RCC 7860 (cell line): Measurements from ENCODE around the gene PLA2G2A.

Experiments used
- DNase-seq: peaks from one replicate; pipeline ENCODE4 v3.0.0-alpha.2; 2015; ENCODE audit warnings: low spot score
- FAIRE-seq: peaks from 2 replicates; lab custom pipeline; 2012; peaks lifted over from hg19 to GRCh38; lab: Jason Lieb, UNC

PLA2G2A gene

DNA sequence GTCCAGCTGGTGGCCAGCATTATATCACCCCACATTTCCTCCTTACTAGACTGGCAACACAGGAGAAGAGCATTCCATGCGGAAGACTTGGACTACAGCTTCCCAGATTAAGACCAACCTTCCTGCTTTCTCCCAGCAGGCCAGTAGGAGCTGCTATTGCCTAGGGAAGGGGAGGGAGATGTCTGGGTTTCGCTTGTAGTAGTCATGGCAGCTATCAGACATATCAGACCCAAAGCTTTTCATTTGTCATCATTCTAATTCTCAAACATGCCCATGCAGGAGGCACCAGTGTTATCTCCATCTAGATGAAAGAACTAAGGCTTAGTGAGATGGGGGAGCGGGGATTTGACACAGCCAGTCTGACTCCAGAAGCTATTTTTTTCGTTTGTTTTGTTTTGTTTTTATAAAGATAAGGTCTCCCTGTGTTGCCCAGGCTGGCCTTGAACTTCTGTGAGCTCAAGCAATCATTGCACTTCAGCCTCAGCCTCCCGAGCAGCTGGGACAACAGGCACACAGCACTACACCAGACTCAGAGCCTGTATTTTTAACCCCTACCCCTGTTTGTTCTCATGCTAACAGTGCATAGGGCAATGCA lies 4.5 kb downstream of the PLA2G2A start:
- DNase-seq: peak; percentile 23
- FAIRE-seq: no peak

DNA sequence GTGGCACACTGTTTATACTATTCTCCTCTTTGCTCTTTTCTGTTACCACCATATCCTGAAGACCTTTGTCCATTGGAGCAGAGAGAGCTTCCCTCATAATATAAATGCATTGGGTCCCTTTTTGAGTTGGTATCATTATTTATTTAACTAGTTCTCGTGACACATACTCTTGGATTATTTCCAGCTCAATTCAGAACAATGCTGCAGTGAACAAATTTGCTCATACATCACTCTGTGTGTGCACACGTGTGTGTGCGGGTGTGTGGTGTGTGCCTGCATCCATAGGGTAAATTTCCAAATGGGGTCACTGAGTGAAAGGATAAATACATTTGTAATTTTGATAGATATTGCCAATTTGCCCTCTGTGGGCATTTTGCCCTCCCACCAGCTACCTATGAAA lies 5.8 kb downstream of the PLA2G2A start:
- FAIRE-seq: no peak

DNA sequence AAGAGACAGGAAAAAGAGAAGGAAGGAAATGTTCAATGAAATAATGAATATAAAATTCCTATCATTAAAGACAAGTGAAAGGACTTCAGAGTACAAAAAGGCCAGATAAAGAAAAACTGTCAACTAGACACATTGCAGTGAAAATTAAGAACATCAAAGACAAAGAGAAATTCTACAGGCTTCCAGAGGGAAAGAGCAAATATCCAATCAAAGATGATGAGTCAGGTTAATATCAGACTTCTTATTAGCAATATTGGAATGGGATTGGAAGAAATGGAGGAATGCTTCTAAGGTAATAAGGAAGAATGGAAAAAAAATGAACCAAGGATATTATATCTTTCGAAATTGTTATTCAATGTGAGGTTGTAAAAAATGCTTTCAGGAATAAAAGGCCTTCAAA lies 7.8 kb downstream of the PLA2G2A start:
- no peak for FAIRE-seq
- no peak for DNase-seq

More for the DNA sequence above, 5.8 kb downstream of the PLA2G2A start:
- no peak for DNase-seq

DNA sequence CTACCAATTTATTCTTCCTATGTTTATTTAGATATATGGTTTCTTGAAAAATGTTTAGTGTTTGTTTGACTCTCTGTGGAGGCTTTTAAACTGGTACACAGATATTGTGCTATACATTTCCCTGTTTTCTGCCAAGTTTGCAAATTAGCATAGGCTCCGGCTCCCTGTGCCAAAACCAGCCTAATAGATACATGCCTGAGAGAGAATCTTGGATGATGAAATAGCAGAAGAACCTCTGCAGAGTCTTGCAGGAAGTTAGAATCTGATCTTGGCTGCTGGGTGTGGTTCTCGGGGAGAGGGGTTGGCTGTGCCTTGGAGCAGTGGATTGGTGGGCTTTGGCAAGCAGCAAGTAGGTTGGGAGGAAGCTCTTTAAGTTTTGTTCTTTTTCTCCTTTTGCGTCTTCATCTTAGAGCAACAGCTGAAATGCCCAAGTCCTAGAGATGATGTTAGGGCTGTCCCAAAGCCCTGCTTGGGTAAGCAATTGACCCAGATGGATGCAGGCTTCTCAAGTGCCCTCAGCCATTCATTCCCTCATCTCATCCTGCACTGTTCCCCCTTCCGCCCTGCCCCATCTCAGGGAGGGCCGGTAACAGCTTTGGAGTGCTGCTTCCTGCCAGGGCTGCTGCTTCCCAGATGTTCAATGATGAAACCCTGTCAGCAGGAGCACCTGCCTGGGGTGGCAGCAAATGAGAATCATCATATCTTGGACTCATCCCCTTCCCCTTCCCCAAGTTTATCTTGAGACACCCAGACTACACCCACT lies 9.3 kb downstream of the PLA2G2A start:
- FAIRE-seq: no peak

DNA sequence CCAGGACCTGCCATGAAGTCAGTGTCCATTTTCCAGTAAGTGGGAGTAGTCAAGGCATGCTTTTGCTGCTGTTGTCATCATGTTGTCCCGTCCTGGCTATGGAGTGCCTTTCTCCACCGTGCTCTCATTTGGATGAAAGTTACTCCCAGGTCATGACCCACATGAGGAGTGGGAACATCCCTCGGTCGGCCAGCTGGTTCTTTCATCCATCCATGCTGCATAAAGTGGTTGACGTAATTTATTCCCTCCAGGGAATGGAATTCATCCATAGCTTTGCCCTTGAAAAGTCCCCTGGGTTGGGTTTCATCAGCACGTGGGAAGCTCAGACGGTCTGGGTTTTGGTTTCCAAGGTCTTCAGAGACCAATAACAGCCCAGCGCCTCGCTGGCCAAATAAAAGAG lies 11.6 kb downstream of the PLA2G2A start:
- FAIRE-seq: no peak

More for the DNA sequence above, 9.3 kb downstream of the PLA2G2A start:
- no peak for DNase-seq

DNA sequence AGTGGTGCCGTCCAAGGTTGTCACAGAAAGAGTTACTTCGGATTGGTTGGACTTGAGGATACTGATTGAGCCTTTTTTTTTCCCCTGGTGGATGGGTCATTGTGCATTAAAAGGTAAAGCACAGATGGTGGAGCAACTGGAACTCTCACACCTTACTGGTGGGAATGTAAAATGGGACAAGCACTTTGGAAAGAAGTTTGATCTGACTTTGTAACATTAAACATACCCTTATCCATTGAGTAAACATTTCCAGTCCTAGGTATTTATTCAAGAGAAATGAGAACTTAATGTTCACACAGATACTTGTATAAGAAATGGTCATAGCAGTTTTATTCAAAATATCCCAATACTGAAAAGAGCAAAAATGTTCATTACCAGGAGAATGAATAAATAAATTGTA lies 14.9 kb downstream of the PLA2G2A start:
- DNase-seq: no peak
- no peak for FAIRE-seq

More for the DNA sequence above, 11.6 kb downstream of the PLA2G2A start:
- DNase-seq: no peak

DNA sequence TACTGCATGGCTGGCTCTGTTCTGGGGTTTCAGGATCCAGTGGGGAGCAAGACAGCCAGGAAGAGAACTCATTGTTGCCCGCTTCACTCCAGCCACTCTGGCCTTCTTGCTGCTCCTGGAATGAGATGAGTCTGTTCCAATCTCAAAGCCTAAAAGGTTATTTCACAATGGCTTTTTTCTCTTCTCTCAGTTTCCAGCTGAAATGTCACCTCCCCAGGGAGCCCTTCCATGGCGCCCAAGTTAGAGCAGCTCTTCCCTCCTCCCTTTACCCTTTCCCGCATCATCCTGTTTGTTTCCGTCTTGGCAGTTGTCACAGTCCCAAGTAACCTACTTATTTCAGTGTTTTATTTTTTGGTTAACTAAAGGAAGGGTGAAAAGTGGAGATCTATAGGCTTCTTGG lies 15.8 kb downstream of the PLA2G2A start:
- FAIRE-seq (no peak), DNase-seq (no peak)

DNA sequence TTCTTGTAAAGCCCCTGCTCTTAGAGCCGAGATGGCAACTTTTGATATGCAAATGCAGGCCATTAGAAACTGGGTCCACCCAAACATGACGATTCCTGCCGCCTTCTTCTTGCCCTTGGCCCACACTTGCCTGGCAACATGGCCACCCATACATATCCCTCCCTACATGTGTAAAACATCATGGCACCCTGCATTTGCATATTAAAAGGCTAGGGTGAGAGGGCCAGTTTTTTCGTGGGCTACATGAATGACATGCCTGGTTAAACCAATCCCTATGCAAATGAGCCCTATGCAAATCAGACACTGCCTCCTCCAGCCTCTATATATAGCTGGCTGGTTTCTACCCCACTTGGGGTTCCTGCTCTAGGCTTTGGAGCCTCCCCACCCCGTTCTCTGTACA lies 18.8 kb downstream of the PLA2G2A start:
- no peak for FAIRE-seq
- DNase-seq: no peak

DNA sequence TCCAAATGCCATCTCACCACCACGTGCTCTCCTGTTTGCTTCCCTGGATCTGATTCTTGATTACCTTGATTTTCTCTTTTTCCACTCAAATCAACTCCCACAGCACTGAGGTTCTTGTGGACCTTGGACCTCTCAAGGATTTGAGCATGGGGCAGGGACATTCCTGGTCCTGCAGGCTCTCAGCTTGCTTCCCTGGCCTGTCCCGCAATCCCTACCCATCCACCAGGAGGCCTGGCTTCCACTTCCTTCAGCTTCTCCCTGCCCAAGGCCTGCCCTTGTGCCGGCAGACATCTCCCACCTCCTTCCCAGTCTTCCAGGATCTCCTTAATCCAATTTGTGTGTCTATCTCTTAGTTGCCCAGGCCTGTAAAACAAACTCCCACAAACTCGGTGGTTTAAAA lies 21.6 kb downstream of the PLA2G2A start:
- DNase-seq: no peak
- FAIRE-seq: no peak

DNA sequence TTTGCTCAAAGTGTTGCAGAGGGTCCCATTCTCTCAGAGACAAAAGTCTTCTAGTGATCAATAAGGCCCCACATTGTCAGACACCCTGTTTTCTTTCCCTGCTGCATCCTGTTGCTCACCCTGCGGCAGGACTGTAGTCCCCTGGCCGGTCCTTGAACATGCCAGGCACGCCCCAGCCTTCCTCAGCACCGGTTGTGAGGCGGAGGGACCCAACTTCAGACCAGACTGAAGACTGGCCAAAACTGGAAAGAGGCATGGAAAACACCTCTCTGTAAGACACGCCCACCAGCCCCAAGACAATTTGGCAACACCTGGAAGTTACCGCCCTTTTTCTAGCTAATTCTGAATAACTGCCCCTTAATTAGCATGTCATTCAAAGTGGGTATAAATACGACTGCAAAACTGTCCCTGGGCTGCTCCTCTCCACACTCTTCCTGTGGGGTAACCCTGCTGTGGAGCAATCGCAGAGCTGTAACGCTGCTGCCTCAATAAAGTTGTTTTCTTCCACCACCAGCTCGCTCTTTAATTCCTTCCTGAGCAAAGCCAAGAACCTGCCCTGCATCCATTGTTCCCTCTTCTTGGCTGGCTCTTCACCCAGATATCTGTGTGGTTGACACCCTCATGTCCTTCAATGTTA lies 23.8 kb downstream of the PLA2G2A start:
- DNase-seq (no peak), FAIRE-seq (no peak)

DNA sequence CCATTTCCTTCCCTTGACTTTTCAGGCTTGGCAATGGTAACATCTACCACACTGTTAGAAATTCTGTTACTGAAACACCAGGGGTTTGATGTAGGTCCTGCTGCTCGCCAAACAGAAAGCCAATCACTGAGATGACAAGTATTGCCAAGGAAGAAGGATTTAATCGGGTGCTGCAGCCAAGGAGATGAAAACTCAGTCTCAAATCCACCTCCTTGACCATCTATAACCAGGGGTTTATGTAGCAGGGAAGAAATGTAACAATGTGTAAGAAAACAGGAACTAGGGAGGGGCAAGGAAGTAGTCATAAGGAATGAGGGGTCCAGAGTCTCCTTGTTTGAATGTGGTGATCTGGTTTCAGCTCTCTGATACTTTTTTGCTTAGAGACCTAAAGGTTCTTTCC lies 25.4 kb downstream of the PLA2G2A start:
- no peak for FAIRE-seq
- DNase-seq: no peak

DNA sequence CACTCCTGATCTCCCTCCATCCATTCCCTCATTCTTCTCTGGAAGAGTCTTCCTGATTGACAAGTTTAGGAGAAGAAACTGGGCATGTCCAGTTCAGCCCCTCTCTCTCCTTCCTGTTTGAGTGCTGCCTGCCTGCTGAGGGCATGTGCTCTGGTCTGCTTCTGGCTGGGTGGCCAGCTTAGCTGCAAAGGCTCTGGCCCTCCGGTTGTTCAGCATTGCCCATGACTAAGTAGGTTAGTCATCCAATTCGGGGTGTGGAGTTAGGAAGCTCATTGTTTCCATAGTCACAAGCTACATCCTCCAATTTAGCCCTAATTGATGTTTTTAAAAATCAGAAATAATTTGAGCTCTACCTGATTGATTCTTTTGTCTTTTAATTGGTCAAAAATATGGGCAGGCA lies 30.4 kb downstream of the PLA2G2A start:
- DNase-seq (peak; percentile 31), FAIRE-seq (no peak)

DNA sequence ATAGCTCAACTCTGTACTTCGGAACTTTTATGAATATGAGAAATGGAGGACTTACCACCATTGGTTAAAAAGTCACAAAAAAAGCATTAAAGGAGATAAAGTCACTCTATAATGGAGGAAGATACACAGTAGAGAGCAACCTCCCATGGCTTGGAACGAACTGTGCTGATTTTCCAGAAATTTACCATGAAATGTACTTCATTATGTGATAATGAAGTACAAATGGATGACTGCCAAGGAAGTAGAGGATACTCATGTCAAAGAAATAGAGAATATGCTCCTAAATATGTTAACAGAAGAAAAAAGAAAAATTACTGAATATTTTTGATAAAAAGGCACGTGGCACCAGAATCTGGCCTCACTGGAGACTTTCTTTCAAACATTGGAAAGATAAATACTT lies 32.4 kb downstream of the PLA2G2A start:
- no peak for FAIRE-seq
- no peak for DNase-seq

DNA sequence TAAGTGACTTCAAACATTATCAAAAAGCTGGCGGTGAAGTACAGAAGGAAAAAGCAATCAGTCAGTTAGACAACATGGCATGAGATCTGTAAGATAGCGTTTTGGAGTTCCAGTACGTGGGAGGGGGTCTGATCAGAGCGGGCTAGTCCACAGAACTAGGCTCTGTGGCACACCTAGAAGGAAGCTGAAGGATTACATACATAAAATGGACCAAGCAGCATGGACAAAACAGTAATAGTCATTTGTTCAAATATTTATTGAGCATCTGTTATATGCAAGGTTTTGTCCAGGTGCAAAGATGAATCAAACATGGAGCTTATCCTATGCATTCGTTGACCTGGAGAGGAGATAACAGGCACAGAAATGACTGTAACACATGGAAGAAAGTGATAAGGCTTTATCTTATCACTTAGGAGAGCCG lies 33.1 kb downstream of the PLA2G2A start:
- DNase-seq (no peak), FAIRE-seq (no peak)

DNA sequence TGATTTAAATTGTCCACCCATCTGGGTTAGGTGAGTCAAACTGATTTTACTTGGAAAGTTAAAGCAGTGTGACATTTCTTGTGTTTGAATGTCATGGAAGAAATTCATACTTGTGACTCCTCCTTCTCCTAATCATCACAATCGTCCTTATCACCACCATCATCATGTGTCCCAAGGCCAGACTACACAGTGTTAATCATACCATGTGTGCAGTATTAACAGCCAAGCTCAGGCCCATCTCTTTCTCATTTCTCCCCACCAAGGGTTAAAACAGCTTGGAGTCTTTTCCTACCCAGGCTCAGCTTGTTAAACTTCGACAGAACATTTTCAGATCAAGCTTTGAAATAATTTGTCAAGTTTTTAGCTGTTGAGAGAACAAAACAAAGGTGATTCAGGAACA lies 33.5 kb downstream of the PLA2G2A start:
- DNase-seq (no peak), FAIRE-seq (no peak)

DNA sequence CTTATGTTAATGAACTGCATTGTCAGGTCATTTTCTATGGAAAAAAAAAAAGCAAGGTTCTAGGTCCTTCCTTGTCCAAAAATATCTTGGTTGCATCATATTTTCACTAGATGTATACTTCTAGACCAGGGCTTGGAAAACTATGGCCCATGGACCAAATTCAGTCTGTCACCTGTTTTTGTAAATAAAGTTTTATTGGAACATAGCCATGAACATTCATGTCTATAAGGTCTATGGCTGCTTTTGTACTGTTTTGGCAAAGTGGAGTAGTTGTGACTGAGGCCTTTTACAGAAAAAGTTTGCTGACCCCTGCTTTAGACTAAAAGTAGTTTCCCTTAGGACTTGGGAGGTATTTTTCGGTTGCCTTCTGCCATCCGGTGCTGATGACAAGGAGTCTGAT lies 36.8 kb downstream of the PLA2G2A start:
- FAIRE-seq (no peak), DNase-seq (no peak)

DNA sequence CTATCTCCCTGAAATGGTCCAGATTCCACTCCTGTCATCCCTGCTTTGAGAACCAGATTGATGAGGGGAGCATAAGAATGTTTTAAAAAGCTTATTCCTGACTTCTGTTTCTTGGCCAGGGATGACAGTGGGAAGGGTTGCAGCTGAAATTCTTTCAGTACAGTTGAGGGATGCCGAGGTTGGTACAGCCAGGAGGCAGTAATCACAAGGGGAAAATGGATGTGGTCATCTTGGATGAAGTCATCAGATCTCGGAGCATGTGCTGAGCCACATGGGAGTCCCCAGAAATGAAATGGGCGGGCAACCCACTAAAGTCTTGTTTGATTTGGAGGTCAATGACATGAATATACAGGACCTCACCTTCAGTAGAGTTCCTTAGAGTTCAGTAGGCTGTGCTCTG lies 37.3 kb downstream of the PLA2G2A start:
- FAIRE-seq: no peak
- no peak for DNase-seq

DNA sequence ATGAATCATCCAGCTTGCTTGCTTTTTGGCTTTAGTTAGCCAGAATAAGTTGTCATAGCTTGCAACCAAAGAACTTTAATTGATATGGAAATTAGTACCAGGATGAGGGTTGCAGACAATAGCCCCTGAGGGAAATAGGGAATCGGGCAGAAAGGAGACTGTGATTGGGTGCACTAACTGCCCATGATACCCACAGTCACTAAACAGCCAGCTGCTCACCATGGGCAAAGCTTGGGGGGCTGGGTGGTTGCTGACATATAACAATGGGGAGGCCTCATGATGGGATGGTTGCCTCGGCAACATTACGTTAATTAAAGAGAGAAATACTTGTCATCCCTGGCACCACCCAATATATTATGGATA lies 38.2 kb downstream of the PLA2G2A start:
- no peak for FAIRE-seq
- DNase-seq: no peak

DNA sequence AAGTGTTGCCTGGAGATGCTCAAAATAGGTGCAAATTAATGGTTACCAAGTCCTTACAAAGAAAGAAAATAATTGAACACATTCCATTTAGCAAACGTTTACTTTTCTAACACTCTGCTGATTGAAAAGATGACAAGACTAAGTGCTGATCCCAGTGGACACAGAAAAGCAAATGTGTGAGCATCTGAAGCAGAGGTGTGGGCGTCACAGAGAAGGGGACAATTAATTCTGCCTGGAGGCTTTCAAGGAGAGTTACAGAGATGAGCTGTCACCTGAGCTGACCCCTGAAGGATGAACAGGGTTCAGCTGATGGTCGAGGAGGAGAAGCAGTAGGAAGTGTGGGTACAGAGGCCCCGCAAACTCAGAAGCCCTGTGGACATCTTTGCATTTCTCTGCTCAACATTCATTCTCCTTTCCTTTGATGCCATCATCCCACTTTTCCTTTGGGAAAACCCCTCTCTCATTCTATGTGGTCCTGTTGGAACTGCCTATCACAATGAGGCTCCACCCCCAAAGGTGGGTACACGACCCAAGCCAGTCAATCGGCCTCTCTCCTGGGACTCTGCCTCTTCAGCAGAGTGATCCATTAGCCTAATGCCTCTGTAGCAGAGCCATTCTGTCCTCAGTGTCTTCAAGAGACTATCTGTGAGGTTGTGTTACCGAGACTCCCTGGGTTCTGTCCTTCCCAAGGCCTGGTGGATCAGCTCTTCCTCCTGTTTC lies 38.8 kb downstream of the PLA2G2A start:
- no peak for FAIRE-seq
- no peak for DNase-seq

DNA sequence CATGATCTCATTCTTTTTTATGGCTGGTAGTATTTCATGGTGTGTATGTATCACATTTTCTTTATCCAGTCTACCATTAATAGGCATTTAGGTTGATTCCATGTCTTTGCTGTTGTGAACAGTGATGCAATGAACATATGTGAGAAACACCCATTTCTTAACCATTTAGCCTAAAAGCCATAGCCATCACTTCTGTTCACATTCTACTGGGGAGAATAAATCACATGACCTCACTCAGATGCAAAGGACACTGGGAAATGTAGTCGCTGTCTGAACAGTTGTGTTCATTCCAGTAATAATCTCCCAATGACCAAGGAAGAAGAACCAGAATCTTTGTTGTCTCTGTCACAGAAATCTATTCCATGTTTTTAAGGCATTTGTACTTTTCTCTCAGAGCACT lies 40.9 kb downstream of the PLA2G2A start:
- no peak for FAIRE-seq
- no peak for DNase-seq

DNA sequence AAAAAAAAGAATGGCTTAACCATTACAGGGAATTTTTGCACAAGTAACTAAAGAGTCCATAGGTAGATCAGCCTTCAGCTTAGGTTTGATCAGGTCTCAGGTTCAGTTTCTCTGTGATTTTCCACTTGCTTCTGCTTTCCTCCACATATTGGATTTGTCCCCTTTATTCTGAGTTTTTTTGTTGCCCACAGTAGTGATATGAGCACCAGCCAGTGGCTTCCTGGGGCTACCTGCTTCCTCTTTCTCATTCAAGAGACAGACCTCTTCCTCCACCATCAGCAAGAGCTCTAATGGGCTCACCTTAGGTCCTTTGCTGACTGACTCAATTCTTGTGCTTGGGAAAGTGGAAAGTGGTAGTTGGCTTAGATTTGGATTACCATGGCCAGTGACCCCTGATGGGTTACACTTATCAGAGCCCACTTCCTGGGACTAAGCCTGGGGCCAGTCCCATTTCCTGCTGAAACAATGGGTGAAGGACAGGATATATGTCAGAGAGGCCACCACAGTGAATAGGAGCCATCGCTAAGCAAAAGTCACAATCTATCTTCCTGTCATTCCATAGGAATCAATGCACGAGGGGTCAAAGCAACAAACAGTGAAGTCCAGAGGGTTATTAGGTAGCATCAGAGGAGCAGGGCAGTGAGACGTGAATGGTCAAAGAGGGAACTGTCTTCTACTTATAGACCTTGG lies 43.2 kb downstream of the PLA2G2A start:
- DNase-seq (no peak), FAIRE-seq (no peak)
